DMS153 treated with DMSO at 0.1 percent for 48 hours (cell line): ENCODE data around the gene SEMA4B.
"Not testable (repeated sequence)": the region's sequence is repeated elsewhere in the genome, so short reads cannot be mapped to it uniquely, and the experiment has no call there.

Experiments used
- DNase-seq: peaks from one replicate; lab custom pipeline; 2025; ENCODE audit not compliant: unreplicated experiment; lab: John Stamatoyannopoulos, UW

Gene SEMA4B

DNA sequence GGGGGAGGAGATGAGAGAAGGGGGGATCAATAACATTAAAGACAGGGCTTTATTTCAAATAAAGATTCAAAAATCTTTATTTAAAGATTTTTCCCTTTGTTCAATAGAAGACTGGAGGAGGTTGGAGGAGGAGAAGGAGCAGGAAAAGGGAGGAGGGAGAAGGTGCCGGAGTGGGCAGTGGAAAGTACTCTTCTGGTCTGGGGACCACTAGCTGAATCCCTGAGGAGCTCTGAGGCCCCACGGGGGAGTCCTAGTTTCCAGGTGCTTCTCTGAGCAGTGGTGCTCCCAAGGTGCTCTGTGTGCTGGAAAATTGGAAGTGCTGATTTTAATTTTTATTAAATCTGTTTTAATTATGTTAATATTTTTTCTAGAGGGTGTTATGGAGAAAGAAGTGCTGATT is 19.4 kb upstream of the SEMA4B start:
- no peak for DNase-seq

GRCh38 chr15:90184119-90184785 is 16.9 kb upstream of the SEMA4B start:
- DNase-seq: peak; percentile 13

- peak; percentile 28 for DNase-seq
Observed at GRCh38 chr15:90184786-90185704, 16.1 kb upstream of the SEMA4B start.

- no peak for DNase-seq
Observed at GRCh38 chr15:90187257-90187868, 13.8 kb upstream of the SEMA4B start.

DNA sequence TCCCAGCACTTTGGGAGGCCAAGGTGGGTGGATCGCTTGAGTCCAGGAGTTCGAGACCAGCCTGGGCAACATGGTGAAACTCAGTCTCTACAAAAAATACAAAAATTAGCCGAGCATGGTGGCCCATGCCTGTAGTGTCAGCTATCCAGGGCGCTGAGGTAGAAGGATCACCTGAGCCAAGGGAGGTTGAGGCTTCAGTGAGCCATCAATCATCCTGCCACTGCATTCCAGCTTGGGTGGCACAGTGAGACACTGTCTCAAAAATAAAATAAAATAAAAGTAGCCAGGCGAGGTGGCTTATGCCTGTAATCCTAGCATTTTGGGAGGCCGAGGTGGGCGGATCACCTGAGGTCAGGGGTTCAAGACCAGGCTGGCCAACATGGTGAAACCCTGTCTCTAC is 13.1 kb upstream of the SEMA4B start:
- not testable (repeated sequence) for DNase-seq

DNA sequence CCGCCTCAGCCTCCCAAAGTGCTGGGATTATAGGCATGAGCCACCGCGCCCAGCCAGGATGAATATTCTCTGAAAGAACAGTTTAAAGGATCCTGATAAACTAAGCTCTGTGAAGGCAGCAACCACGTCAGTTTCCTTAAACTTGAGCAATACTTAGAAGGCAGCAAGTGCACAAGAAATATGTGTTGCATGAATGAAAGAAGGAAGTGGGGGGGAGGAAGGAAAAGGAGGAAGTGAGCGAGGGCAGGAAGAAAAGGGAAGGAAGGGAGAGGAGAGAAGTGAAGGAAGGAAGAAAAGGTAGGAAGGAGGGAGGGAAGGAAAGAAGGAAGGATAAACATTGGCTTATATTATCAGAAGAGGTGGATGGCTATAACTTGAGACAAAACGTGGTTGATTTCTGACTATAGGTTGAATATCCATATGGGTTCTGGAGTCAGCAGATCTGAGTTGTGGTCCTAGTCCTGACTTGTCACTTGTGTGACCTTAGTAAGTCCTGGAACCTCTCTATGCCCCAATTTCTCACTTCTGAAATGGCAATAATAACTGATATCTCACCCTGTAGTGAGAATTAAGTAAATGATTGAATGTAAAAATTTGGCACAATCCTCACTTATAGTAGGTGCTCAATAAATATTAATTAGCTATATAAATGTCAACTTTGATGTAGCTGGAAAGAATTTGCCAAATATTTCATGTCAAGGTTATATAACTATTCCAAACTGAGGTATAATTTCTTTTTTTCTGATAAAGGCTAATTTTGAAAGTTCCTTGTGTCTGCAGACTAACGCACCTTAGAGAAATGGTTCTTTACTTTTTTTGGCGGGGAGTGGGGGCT is 12.0 kb upstream of the SEMA4B start:
- DNase-seq: no peak

- DNase-seq: no peak
Observed at GRCh38 chr15:90189781-90190467, 11.2 kb upstream of the SEMA4B start.

DNA sequence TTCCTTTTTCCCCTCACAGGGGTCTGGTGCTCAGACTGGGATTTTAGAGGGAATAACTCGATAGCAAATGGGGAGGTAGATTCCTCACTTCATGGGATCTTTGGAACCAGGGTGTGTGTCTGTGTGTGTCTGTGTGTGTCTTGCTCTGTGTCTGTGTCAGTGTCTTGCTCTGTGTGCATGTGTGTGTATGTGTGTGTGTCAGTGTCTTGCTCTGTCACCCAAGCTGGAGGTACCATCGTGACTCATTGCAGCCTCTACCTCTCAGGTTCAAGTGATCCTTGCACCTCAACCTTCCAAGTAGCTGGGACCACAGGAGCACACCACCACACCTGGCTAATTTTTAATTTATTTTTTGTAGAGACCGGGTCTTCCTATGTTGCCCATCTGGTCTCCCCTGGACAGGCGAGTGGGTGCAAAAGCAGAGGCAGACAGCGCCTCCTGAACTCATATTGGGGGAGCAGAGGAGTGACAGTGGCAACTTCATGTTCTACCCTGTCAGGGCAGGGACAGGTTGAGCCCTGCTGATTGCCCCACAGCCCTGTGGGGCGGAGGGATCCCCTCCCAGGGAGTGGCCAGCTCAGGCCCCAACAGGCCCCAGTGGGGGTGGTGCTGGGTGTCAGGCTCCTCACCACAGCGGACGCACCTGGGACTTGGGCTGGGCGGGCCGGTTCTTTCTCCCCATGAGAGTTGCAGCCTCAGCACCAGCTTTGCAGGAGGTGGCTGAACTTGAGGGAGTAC is 10.4 kb upstream of the SEMA4B start:
- DNase-seq: no peak

- no peak for DNase-seq
Observed at GRCh38 chr15:90191344-90191687, 9.8 kb upstream of the SEMA4B start.

GRCh38 chr15:90191794-90192509 is 9.2 kb upstream of the SEMA4B start:
- DNase-seq: peak; percentile 77

DNA sequence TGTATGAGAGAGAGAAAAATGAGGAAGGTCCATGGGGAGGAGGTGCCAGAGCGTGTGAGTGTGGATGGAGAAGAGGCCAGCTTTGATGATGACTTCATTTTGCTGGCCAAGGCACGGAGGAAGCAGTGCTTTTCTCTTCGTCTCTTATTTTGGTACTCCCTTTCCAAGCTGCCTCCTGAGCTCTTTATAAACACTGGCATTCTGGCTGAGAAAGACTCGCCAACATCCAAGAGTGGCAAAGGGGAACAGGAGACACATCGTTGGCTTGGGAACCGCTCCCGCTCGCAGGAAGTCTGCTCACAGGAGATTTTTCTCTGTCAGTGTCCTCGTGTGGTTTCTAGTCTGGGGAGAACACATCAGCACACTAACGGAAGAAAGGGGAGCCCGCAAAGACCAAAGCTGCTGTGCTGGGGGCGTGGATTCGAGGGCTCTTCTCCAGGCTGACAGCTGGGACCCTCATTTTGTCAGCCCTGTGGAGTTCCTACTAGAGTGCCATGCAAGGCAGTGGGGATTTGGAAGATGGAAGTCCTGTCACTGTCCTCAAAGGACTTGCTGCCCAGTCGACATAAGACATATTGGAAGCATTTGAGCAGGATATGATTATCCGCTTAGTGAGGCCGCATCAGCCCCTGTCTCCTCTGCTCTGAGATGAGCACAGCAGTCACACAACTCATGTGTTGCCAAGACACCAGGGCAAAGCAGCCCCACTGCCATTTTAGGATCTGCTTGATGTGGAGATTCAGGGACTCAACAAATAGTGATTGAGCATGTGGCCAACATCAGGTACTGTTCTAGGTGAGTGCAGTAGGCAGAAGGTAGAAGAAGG is 8.0 kb upstream of the SEMA4B start:
- no peak for DNase-seq

DNA sequence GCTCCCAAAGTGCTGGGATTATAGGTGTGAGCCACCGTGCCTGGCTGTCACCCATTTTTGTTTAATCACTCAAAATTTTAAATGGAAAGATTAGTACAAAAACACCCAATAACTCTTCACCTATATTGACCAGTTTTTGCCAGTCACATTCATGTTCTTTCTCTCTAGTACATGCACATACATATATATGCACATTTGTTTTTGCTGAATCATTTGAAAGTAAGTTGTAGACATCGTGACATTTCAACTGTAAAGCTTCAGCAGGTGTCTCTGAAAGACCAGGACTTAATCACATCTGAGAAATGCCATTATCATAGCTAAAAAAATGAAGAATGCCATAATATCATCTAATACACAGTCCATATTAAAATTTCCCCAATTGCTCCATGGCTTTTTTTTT is 6.5 kb upstream of the SEMA4B start:
- DNase-seq: no peak

DNA sequence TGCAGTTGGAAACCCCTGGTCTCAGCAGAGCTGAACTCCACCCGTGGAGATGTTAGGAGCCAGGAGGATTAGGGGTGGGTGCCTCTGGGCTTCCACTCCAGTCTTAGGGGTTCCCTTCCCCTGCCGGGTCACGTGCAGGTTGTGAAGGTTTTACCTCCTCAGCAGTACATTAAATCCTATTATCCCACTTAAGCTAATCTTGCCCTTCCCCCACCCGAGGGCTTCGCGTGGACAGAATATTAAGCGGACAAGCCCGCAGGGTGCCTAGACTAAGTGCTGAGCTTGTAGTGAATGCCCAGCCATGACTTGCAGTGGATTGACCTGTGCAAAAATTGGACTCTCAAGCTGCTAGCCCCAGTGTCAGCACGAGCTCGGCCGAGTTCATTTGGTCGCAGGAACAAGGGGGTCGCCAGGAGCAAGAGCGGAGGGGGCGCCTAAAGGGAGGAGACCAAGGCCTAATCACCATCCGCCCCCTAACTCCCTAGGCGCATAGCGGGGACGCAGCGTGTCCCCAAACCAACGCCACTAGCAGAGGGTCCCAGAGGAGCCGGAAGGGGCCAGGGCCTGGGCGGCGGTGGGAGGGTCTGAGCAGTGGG is 498 bp upstream of the SEMA4B start:
- no peak for DNase-seq

- no peak for DNase-seq
Observed at GRCh38 chr15:90201944-90202375, 830 bp downstream of the SEMA4B start.

- DNase-seq: no peak
Observed at GRCh38 chr15:90202929-90203328, 1.8 kb downstream of the SEMA4B start.

GRCh38 chr15:90203473-90203872 is 2.3 kb downstream of the SEMA4B start:
- DNase-seq: no peak

GRCh38 chr15:90203922-90204321 is 2.8 kb downstream of the SEMA4B start:
- DNase-seq: peak; percentile 2
